H1 (cell line): ENCODE data around the gene MOB4. TPM values are rescaled to one million over a fixed set of nuclear protein-coding genes. Genes with fewer than 3 reads are reported as not detected.
"Not testable (repeated sequence)": the region's sequence is repeated elsewhere in the genome, so short reads cannot be mapped to it uniquely, and the experiment has no call there.

Experiments
- CTCF ChIA-PET: fragments of 300-600 bp; sonication (Branson Sonifier 250); formaldehyde crosslinking; loops from one replicate; lab custom pipeline; 2021; ENCODE audit not compliant: partially characterized antibody; lab: Charles Lee
- POLR2A ChIA-PET: fragments of 300-600 bp; sonication (Branson Sonifier 250); formaldehyde crosslinking; loops from one replicate; lab custom pipeline; 2021; ENCODE audit warnings: inconsistent platforms; ENCODE audit not compliant: partially characterized antibody; lab: Charles Lee
- DNase-seq, 2 experiments: peaks; one replicate each; pipeline versions ENCODE4 v3.0.0 to v3.0.0-alpha.2; 2010 to 2022; ENCODE audit warnings: low spot score in 2 of 2, low read depth in 1 of 2, mixed read lengths in 1 of 2
- FAIRE-seq: peaks from 2 replicates; lab custom pipeline; 2011; peaks lifted over from hg19 to GRCh38; lab: Jason Lieb, UNC
- H2AFZ ChIP-seq: 2 replicates; pipeline ENCODE4 v1.8.1; 2012; ENCODE audit warnings: low read length, inconsistent platforms
- H2AK5ac ChIP-seq: 2 replicates; pipeline ENCODE4 v1.6.1; 2013; ENCODE audit warnings: low read depth, low read length
- H2BK120ac ChIP-seq: replicated peaks from 2 replicates; pipeline ENCODE3; 2013; ENCODE audit warnings: low read depth, low read length, inconsistent platforms
- H2BK12ac ChIP-seq: 2 replicates; pipeline ENCODE4 v1.6.1; 2013; ENCODE audit warnings: low read depth, low read length
- H2BK15ac ChIP-seq: 2 replicates; pipeline ENCODE4 v1.6.1; 2013; ENCODE audit warnings: low read length
- H2BK20ac ChIP-seq: 2 replicates; pipeline ENCODE4 v1.6.1; 2013; ENCODE audit warnings: low read length
- H2BK5ac ChIP-seq: 2 replicates; pipeline ENCODE4 v1.6.1; 2013; ENCODE audit warnings: low read depth, low read length
- H3K14ac ChIP-seq: 2 replicates; pipeline ENCODE4 v1.6.1; 2013; ENCODE audit warnings: inconsistent platforms; ENCODE audit not compliant: insufficient read length
- H3K18ac ChIP-seq: 2 replicates; pipeline ENCODE4 v1.6.1; 2013; ENCODE audit warnings: low read length; ENCODE audit errors: extremely low read depth
- H3K23ac ChIP-seq: 2 replicates; pipeline ENCODE4 v1.6.1; 2013; ENCODE audit warnings: inconsistent platforms; ENCODE audit not compliant: insufficient read length
- H3K23me2 ChIP-seq: 2 replicates; pipeline ENCODE4 v1.6.1; 2013; ENCODE audit warnings: low read depth, low read length
- H3K27ac ChIP-seq: 2 replicates; pipeline ENCODE4 v1.6.1; 2011; ENCODE audit warnings: low read depth, low read length, inconsistent platforms
- H3K27me3 ChIP-seq, 4 experiments: replicated peaks in 1 of 4; 1 replicate in 1 of 4; 2 replicates in 3 of 4; pipeline versions ENCODE4 v1.6.1 to v1.8.1; 2011 to 2013; ENCODE audit warnings: low read length in 3 of 4, mild to moderate bottlenecking in 3 of 4, inconsistent platforms in 2 of 4, mixed read lengths in 2 of 4, moderate library complexity in 1 of 4; ENCODE audit not compliant: control insufficient read depth in 3 of 4, insufficient read depth in 3 of 4; ENCODE audit errors: extremely low read depth in 1 of 4
- H3K36me3 ChIP-seq, 4 experiments: 2 replicates each; pipeline versions ENCODE4 v1.6.1 to v1.8.1; 2011 to 2013; ENCODE audit warnings: mild to moderate bottlenecking in 4 of 4, low read length in 3 of 4, moderate library complexity in 2 of 4, control low read depth in 1 of 4, inconsistent platforms in 1 of 4; ENCODE audit not compliant: insufficient read depth in 4 of 4, control insufficient read depth in 2 of 4
- H3K4ac ChIP-seq: replicated peaks from 2 replicates; pipeline ENCODE3; 2013; ENCODE audit warnings: low read length, low read depth, mixed read lengths, inconsistent platforms; ENCODE audit not compliant: insufficient read length
- H3K4me1 ChIP-seq, 4 experiments: replicated peaks in 1 of 4; 1 replicate in 1 of 4; 2 replicates in 3 of 4; pipeline versions ENCODE4 v1.6.1 to v1.8.1; 2011 to 2013; ENCODE audit warnings: low read length in 3 of 4, inconsistent platforms in 2 of 4, mixed read lengths in 1 of 4; ENCODE audit not compliant: insufficient read depth in 4 of 4, control insufficient read depth in 3 of 4
- H3K4me2 ChIP-seq, 2 experiments: 2 replicates each; pipeline versions ENCODE4 v1.6.1 to v1.8.1; 2011 to 2013; ENCODE audit warnings: low read depth in 2 of 2, low read length in 2 of 2, control low read depth in 1 of 2, inconsistent platforms in 1 of 2, mild to moderate bottlenecking in 1 of 2; ENCODE audit not compliant: insufficient read depth in 1 of 2
- H3K4me3 ChIP-seq, 4 experiments: fragments of 200-600, 300-600 bp in 1 of 4; sonication (generic), shearing (Covaris generic), sonication (Bioruptor Twin) in 1 of 4; 2 replicates each; pipeline versions ENCODE4 v1.5.1 to v1.8.1; 2011 to 2016; ENCODE audit warnings: low read length in 4 of 4, low read depth in 3 of 4, control low read depth in 2 of 4, inconsistent platforms in 2 of 4, mild to moderate bottlenecking in 2 of 4, mixed read lengths in 1 of 4, moderate library complexity in 1 of 4; ENCODE audit not compliant: insufficient read depth in 2 of 4; ENCODE audit errors: extremely low read depth in 1 of 4
- H3K56ac ChIP-seq: replicated peaks from 2 replicates; pipeline ENCODE3; 2013; ENCODE audit warnings: low read depth, mild to moderate bottlenecking, mixed read lengths, low read length, inconsistent platforms; ENCODE audit not compliant: insufficient read length
- H3K79me1 ChIP-seq: 2 replicates; pipeline ENCODE4 v1.6.1; 2013; ENCODE audit warnings: low read depth, low read length, control low read depth
- H3K79me2 ChIP-seq, 2 experiments: 2 replicates each; pipeline versions ENCODE4 v1.6.1 to v1.8.1; 2012 to 2013; ENCODE audit warnings: low read length in 2 of 2, mild to moderate bottlenecking in 2 of 2, inconsistent platforms in 1 of 2; ENCODE audit not compliant: insufficient read depth in 2 of 2, control insufficient read depth in 1 of 2
- H3K9ac ChIP-seq, 4 experiments: replicated peaks in 1 of 4; 1 replicate in 1 of 4; 2 replicates in 3 of 4; pipeline versions ENCODE4 v1.6.1 to v1.8.1; 2011 to 2013; ENCODE audit warnings: low read depth in 3 of 4, low read length in 3 of 4, control low read depth in 2 of 4, mild to moderate bottlenecking in 2 of 4, moderate library complexity in 2 of 4, inconsistent platforms in 1 of 4; ENCODE audit errors: extremely low read depth in 1 of 4
- H3K9me3 ChIP-seq, 2 experiments: 2 replicates each; pipeline versions ENCODE4 v1.6.1 to v1.8.1; 2012 to 2013; ENCODE audit warnings: mild to moderate bottlenecking in 2 of 2, moderate library complexity in 2 of 2, control low read depth in 1 of 2, inconsistent platforms in 1 of 2, low read depth in 1 of 2, low read length in 1 of 2, mixed read lengths in 1 of 2; ENCODE audit not compliant: insufficient read depth in 2 of 2
- H4K20me1 ChIP-seq, 2 experiments: replicated peaks in 1 of 2; 2 replicates each; pipeline versions ENCODE3 to v1.8.1; 2011 to 2013; ENCODE audit warnings: inconsistent platforms in 2 of 2, low read length in 2 of 2, mild to moderate bottlenecking in 1 of 2; ENCODE audit not compliant: insufficient read depth in 2 of 2, control insufficient read depth in 1 of 2
- H4K5ac ChIP-seq: 2 replicates; pipeline ENCODE4 v1.6.1; 2013; ENCODE audit warnings: low read length, low read depth, mixed read lengths, inconsistent platforms; ENCODE audit not compliant: insufficient read length
- H4K8ac ChIP-seq: 2 replicates; pipeline ENCODE4 v1.8.0; 2013; ENCODE audit warnings: mild to moderate bottlenecking, moderate library complexity, low read length, inconsistent platforms; ENCODE audit not compliant: insufficient read depth; ENCODE audit errors: extremely low read depth
- H4K91ac ChIP-seq: replicated peaks from 2 replicates; pipeline ENCODE3; 2013; ENCODE audit warnings: low read length, mixed read lengths, inconsistent platforms; ENCODE audit not compliant: insufficient read length
- EP300 ChIP-seq, 2 experiments: IDR thresholded peaks; 1 replicate in 1 of 2; 2 replicates in 1 of 2; pipeline ENCODE4 v1.6.1; 2011 to 2012; ENCODE audit warnings: low read depth in 2 of 2, low read length in 2 of 2, mild to moderate bottlenecking in 2 of 2, borderline replicate concordance in 1 of 2, inconsistent platforms in 1 of 2, moderate library complexity in 1 of 2
- NANOG ChIP-seq: IDR thresholded peaks from 2 replicates; pipeline ENCODE4 v1.6.1; 2011; ENCODE audit warnings: low read length, low read depth, mild to moderate bottlenecking, inconsistent platforms; ENCODE audit not compliant: insufficient read depth, poor library complexity, severe bottlenecking
- SP1 ChIP-seq: IDR thresholded peaks from 2 replicates; pipeline ENCODE4 v1.6.1; 2011; ENCODE audit warnings: low read depth, low read length
- TCF12 ChIP-seq: IDR thresholded peaks from 2 replicates; pipeline ENCODE4 v1.6.1; 2011; ENCODE audit warnings: low read depth, mild to moderate bottlenecking, low read length
- WGBS, 2 experiments: shearing (Covaris generic) in 1 of 2; methylation state at CpG; one replicate each; pipeline versions ENCODE4 v1.1.6 to v1.1.7; 2013 to 2015; ENCODE audit warnings: low lambda C conversion rate in 2 of 2, mixed read lengths in 2 of 2, inconsistent platforms in 1 of 2, low coverage in 1 of 2, missing lambda C conversion rate in 1 of 2; ENCODE audit not compliant: insufficient replicate concordance in 2 of 2, insufficient coverage in 1 of 2, insufficient read length in 1 of 2; ENCODE audit errors: extremely low coverage in 1 of 2, missing lambda C conversion rate in 1 of 2; 5-methylcytosine and 5-hydroxymethylcytosine counted together
- polyA plus RNA-seq, 7 experiments: library from polyadenylated mRNA; depleted of rRNA in 3 of 7; stranded (reverse) in 5 of 7; unstranded in 2 of 7; fragments of >200 nt in 5 of 7; fragments of 200-250 nt in 2 of 7; gene quantifications; 1 replicate in 5 of 7; 2 replicates in 1 of 7; 4 replicates in 1 of 7; pipeline versions ENCODE4 v1.2.1 to v1.2.3, GENCODE V29; 2011 to 2013; ENCODE audit warnings: missing spikeins in 2 of 7, mixed read lengths in 2 of 7
- total RNA-seq: library from RNA; stranded (reverse); fragmentation: NEBNext Ultra II Directional; extraction: Animal tissue kit (Norgen Biotek cat#: 25700); gene quantifications from 2 replicates; pipeline ENCODE4 v1.2.1, GENCODE V29; 2021

The MOB4 gene
- total and polyA plus RNA-seq, 2 of the 8 experiments (the other 6 are each of a cell fraction or from before 2014, with no cell fraction given): 51.5 to 54.2 TPM

GRCh38 chr2:197578294-197578693 is 62.4 kb downstream of the MOB4 start:
- H3K9ac ChIP-seq, H3K14ac ChIP-seq, H3K18ac ChIP-seq, H2BK12ac ChIP-seq, CTCF ChIA-PET, H3K56ac ChIP-seq, H4K8ac ChIP-seq, H4K91ac ChIP-seq, H3K23ac ChIP-seq, H2BK20ac ChIP-seq, H3K27me3 ChIP-seq, H2BK120ac ChIP-seq, H3K79me2 ChIP-seq, H3K27ac ChIP-seq, H4K20me1 ChIP-seq, H2BK15ac ChIP-seq, H4K5ac ChIP-seq, H2AFZ ChIP-seq, FAIRE-seq, DNase-seq, H3K79me1 ChIP-seq, H3K23me2 ChIP-seq, H3K4ac ChIP-seq, H2AK5ac ChIP-seq: not testable (repeated sequence)
- Histone ChIP-seq H3K36me3 (peaks cover 0 to 19% (median 0%) of the 10 kb centered on the region in 4 experiments; a peak in 2 of 8 replicates), H3K9me3 (peaks cover 20 to 22% of the 10 kb centered on the region in 2 experiments), H2BK5ac (peak overlapping the region; percentile 71; the same call in 1 of the 2 replicates), H3K4me2 (peak overlapping the region in 1 of 2 experiments; percentile 1; a peak in 2 of 4 replicates), H3K4me3 (peak overlapping the region in 1 of 4 experiments; percentile 49; a peak in 1 of 8 replicates), H3K4me1 (peaks cover 0 to 17% (median 5%) of the 10 kb centered on the region in 4 experiments; a peak in 4 of 7 replicates)
- TF ChIP-seq TCF12 (peak; percentile 74; the same call in 1 of the 2 replicates), EP300 (IDR thresholded peaks at IDR 0.05; ENCODE audit: borderline replicate concordance in 1 of 2, low read depth in 2 of 2, low read length in 2 of 2) (peak in 1 of 2 experiments; percentile 66; a peak in 2 of 3 replicates), NANOG (peak; percentile 38), SP1 (peak; percentile 34; the same call in 1 of the 2 replicates)
- 35% methylated on average over 2 of the region's 2 CpGs; no CpG with 5 or more reads in 1 of the 2 experiments for WGBS, 2 experiments
- POLR2A ChIA-PET: interaction anchor here (0.8 to 1.0 kb wide), 2 partner anchors 80 to 83 kb away, joined by 3 to 4 read pairs; no protein-coding TSS in a partner anchor
